Neuron (in vitro differentiated cells): ENCODE data around the gene SLC9C1.

Experiments
- H2AFZ ChIP-seq: one replicate; pipeline ENCODE4 v1.6.1; 2013; ENCODE audit warnings: low read depth, mild to moderate bottlenecking, inconsistent platforms, low read length, moderate library complexity
- H3K27me3 ChIP-seq: one replicate; pipeline ENCODE4 v1.6.1; 2013; ENCODE audit warnings: low read length; ENCODE audit not compliant: insufficient read depth
- H3K36me3 ChIP-seq: one replicate; pipeline ENCODE4 v1.6.1; 2013; ENCODE audit warnings: low read length; ENCODE audit not compliant: insufficient read depth
- H3K4me1 ChIP-seq: one replicate; pipeline ENCODE4 v1.6.1; 2013; ENCODE audit warnings: low read length; ENCODE audit not compliant: insufficient read depth
- H3K4me3 ChIP-seq: 2 replicates; pipeline ENCODE4 v1.5.1; 2013; ENCODE audit warnings: mild to moderate bottlenecking, low read length, moderate library complexity
- H3K9me3 ChIP-seq: one replicate; pipeline ENCODE4 v1.6.1; 2013; ENCODE audit warnings: low read length

Gene SLC9C1

GRCh38 chr3:112129925-112130637, 163.9 kb downstream of the SLC9C1 start:
- Histone ChIP-seq H3K27me3 (no peaks in the 10 kb centered on the region), H3K36me3 (no peaks in the 10 kb centered on the region), H2AFZ (no peak overlapping the region), H3K9me3 (no peaks in the 10 kb centered on the region), H3K4me3 (no peak overlapping the region), H3K4me1 (peaks cover 17% of the 10 kb centered on the region)

- H2AFZ ChIP-seq = no peak overlapping the region
- no peaks in the 10 kb centered on the region for H3K9me3 ChIP-seq
- peaks cover 17% of the 10 kb centered on the region for H3K4me1 ChIP-seq
- no peak overlapping the region for H3K4me3 ChIP-seq
- H3K36me3 ChIP-seq = no peaks in the 10 kb centered on the region
- no peaks in the 10 kb centered on the region for H3K27me3 ChIP-seq
These were observed 164.9 kb downstream of the SLC9C1 start for GRCh38 chr3:112128843-112129727.

- H3K9me3 ChIP-seq = no peaks in the 10 kb centered on the region
- no peaks in the 10 kb centered on the region for H3K27me3 ChIP-seq
- H3K4me1 ChIP-seq = peaks cover 17% of the 10 kb centered on the region
- peak overlapping the region; percentile 9 for H2AFZ ChIP-seq
- H3K4me3 ChIP-seq = no peak overlapping the region
- H3K36me3 ChIP-seq = no peaks in the 10 kb centered on the region
These were observed 166.2 kb downstream of the SLC9C1 start for GRCh38 chr3:112127522-112128494.

- Histone ChIP-seq H3K4me3 (no peak overlapping the region), H3K4me1 (peaks cover 17% of the 10 kb centered on the region), H3K27me3 (no peaks in the 10 kb centered on the region), H3K9me3 (no peaks in the 10 kb centered on the region), H3K36me3 (no peaks in the 10 kb centered on the region), H2AFZ (peak overlapping the region; percentile 9)
These were observed 167.5 kb downstream of the SLC9C1 start for GRCh38 chr3:112126511-112126911.

GRCh38 chr3:112124907-112125607, 169.0 kb downstream of the SLC9C1 start:
- H3K27me3 ChIP-seq = no peaks in the 10 kb centered on the region
- H3K9me3 ChIP-seq = no peaks in the 10 kb centered on the region

GRCh38 chr3:112123548-112123947, 170.5 kb downstream of the SLC9C1 start:
- Histone ChIP-seq H2AFZ (no peak overlapping the region), H3K9me3 (no peaks in the 10 kb centered on the region), H3K4me1 (peaks cover 7% of the 10 kb centered on the region), H3K36me3 (no peaks in the 10 kb centered on the region), H3K4me3 (no peak overlapping the region), H3K27me3 (no peaks in the 10 kb centered on the region)

More at GRCh38 chr3:112124907-112125607, 169.0 kb downstream of the SLC9C1 start:
- no peaks in the 10 kb centered on the region for H3K36me3 ChIP-seq
- no peak overlapping the region for H3K4me3 ChIP-seq
- no peak overlapping the region for H2AFZ ChIP-seq
- peaks cover 17% of the 10 kb centered on the region for H3K4me1 ChIP-seq

GRCh38 chr3:112122870-112123269, 171.1 kb downstream of the SLC9C1 start:
- H3K27me3 ChIP-seq = no peaks in the 10 kb centered on the region
- no peaks in the 10 kb centered on the region for H3K36me3 ChIP-seq
- H2AFZ ChIP-seq = no peak overlapping the region
- H3K9me3 ChIP-seq = no peaks in the 10 kb centered on the region
- H3K4me1 ChIP-seq = peaks cover 7% of the 10 kb centered on the region
- H3K4me3 ChIP-seq = no peak overlapping the region

GRCh38 chr3:112121577-112122547, 172.2 kb downstream of the SLC9C1 start:
- Histone ChIP-seq H3K4me1 (peaks cover 6% of the 10 kb centered on the region), H3K36me3 (no peaks in the 10 kb centered on the region), H3K4me3 (no peak overlapping the region), H3K9me3 (no peaks in the 10 kb centered on the region), H2AFZ (no peak overlapping the region), H3K27me3 (no peaks in the 10 kb centered on the region)

- no peak overlapping the region for H3K4me3 ChIP-seq
These were observed 173.8 kb downstream of the SLC9C1 start for GRCh38 chr3:112119962-112120836.

GRCh38 chr3:112117841-112118571, 176.0 kb downstream of the SLC9C1 start:
- no peak overlapping the region for H2AFZ ChIP-seq
- H3K36me3 ChIP-seq = no peaks in the 10 kb centered on the region
- H3K9me3 ChIP-seq = peaks cover 1% of the 10 kb centered on the region
- peaks cover 3% of the 10 kb centered on the region for H3K4me1 ChIP-seq
- no peak overlapping the region for H3K4me3 ChIP-seq
- no peaks in the 10 kb centered on the region for H3K27me3 ChIP-seq

More at GRCh38 chr3:112119962-112120836, 173.8 kb downstream of the SLC9C1 start:
- peaks cover 1% of the 10 kb centered on the region for H3K4me1 ChIP-seq
- no peaks in the 10 kb centered on the region for H3K9me3 ChIP-seq
- H2AFZ ChIP-seq = no peak overlapping the region
- no peaks in the 10 kb centered on the region for H3K36me3 ChIP-seq
- H3K27me3 ChIP-seq = no peaks in the 10 kb centered on the region
